CD14-positive monocyte (primary cell): ENCODE measurements around the gene PARP2. TPM values are rescaled to one million over a fixed set of nuclear protein-coding genes. Genes with fewer than 3 reads are reported as not detected.
A peak's percentile ranks its signal among the peaks of the same experiment; 100 is the strongest.

ENCODE experiments used
- DNase-seq, 3 donors: peaks; one replicate each; pipeline ENCODE4 v3.0.0-alpha.2; 2011 to 2022
- H2AFZ ChIP-seq: 2 replicates; pipeline ENCODE4 v1.6.0; 2012; ENCODE audit warnings: mild to moderate bottlenecking, low read depth, low read length, inconsistent platforms; ENCODE audit not compliant: insufficient read depth, poor library complexity, severe bottlenecking
- H3K27ac ChIP-seq, 2 donors: 1 replicate in 1 of 2; 2 replicates in 1 of 2; pipeline ENCODE4 v1.5.1; 2012 to 2013; ENCODE audit warnings: low read length in 2 of 2, control low read depth in 1 of 2, inconsistent platforms in 1 of 2, low read depth in 1 of 2, mild to moderate bottlenecking in 1 of 2
- H3K27me3 ChIP-seq, 2 donors: one replicate each; pipeline versions ENCODE4 v1.6.0 to v1.6.1; 2011 to 2013; ENCODE audit warnings: low read length in 2 of 2; ENCODE audit not compliant: control insufficient read depth in 2 of 2, insufficient read depth in 2 of 2
- H3K36me3 ChIP-seq, 2 donors: replicated peaks in 1 of 2; 1 replicate in 1 of 2; 2 replicates in 1 of 2; pipeline versions ENCODE4 v1.5.1 to v1.6.1; 2012 to 2013; ENCODE audit warnings: low read length in 2 of 2, control low read depth in 1 of 2, inconsistent platforms in 1 of 2, mild to moderate bottlenecking in 1 of 2; ENCODE audit not compliant: insufficient read depth in 2 of 2, control insufficient read depth in 1 of 2
- H3K4me1 ChIP-seq, 2 donors: 1 replicate in 1 of 2; 2 replicates in 1 of 2; pipeline versions ENCODE4 v1.5.1 to v1.6.1; 2012 to 2013; ENCODE audit warnings: low read length in 2 of 2, control low read depth in 1 of 2, inconsistent platforms in 1 of 2, mild to moderate bottlenecking in 1 of 2, moderate library complexity in 1 of 2; ENCODE audit not compliant: insufficient read depth in 2 of 2, control insufficient read depth in 1 of 2
- H3K4me2 ChIP-seq: replicated peaks from 2 replicates; pipeline ENCODE3; 2012; ENCODE audit warnings: low read length, moderate library complexity, mild to moderate bottlenecking; ENCODE audit not compliant: poor library complexity, severe bottlenecking; ENCODE audit errors: extremely low read depth
- H3K4me3 ChIP-seq, 3 experiments: fragments of 200-600 bp in 1 of 3; sonication (generic) in 1 of 3; replicated peaks in 1 of 3; 1 replicate in 2 of 3; 2 replicates in 1 of 3; pipeline ENCODE4 v1.5.1; 2011 to 2013; ENCODE audit warnings: low read length in 3 of 3, mild to moderate bottlenecking in 3 of 3, control low read depth in 2 of 3, low read depth in 2 of 3, inconsistent platforms in 1 of 3, moderate library complexity in 1 of 3
- H3K79me2 ChIP-seq: 2 replicates; pipeline ENCODE4 v1.6.0; 2012; ENCODE audit warnings: mild to moderate bottlenecking, control low read depth, inconsistent platforms, low read length, moderate library complexity; ENCODE audit not compliant: insufficient read depth
- H3K9ac ChIP-seq: 2 replicates; pipeline ENCODE4 v1.6.0; 2017; ENCODE audit warnings: low read length, mild to moderate bottlenecking; ENCODE audit not compliant: insufficient read depth, poor library complexity, severe bottlenecking
- H3K9me3 ChIP-seq, 2 donors: replicated peaks in 1 of 2; 1 replicate in 1 of 2; 2 replicates in 1 of 2; pipeline versions ENCODE4 v1.5.1 to v1.6.1; 2012 to 2013; ENCODE audit warnings: low read length in 2 of 2, control low read depth in 1 of 2; ENCODE audit not compliant: control insufficient read depth in 1 of 2, insufficient read depth in 1 of 2
- H4K20me1 ChIP-seq: 2 replicates; pipeline ENCODE4 v1.6.0; 2012; ENCODE audit warnings: mild to moderate bottlenecking, low read length, control low read depth, moderate library complexity; ENCODE audit not compliant: insufficient read depth
- H3K27ac Mint-ChIP-seq, 7 donors: one replicate each; pipeline ENCODE4 v1.8.0; 2020; ENCODE audit warnings: mild to moderate bottlenecking in 7 of 7, mixed read lengths in 7 of 7, moderate library complexity in 6 of 7, inconsistent platforms in 2 of 7
- H3K27me3 Mint-ChIP-seq, 3 donors: one replicate each; pipeline ENCODE4 v1.8.0; 2021 to 2022; ENCODE audit warnings: low read depth in 3 of 3, mild to moderate bottlenecking in 3 of 3, mixed read lengths in 3 of 3, moderate library complexity in 3 of 3, inconsistent platforms in 1 of 3
- H3K36me3 Mint-ChIP-seq, 2 donors: one replicate each; pipeline ENCODE4 v1.8.0; 2020; ENCODE audit warnings: mixed read lengths in 2 of 2, inconsistent platforms in 1 of 2, mild to moderate bottlenecking in 1 of 2
- H3K4me1 Mint-ChIP-seq: one replicate; pipeline ENCODE4 v1.8.0; 2020; ENCODE audit warnings: mild to moderate bottlenecking, mixed read lengths
- H3K4me3 Mint-ChIP-seq, 2 donors: one replicate each; pipeline ENCODE4 v1.8.0; 2020; ENCODE audit warnings: mild to moderate bottlenecking in 2 of 2, mixed read lengths in 2 of 2, moderate library complexity in 1 of 2
- H3K9me3 Mint-ChIP-seq, 7 donors: one replicate each; pipeline ENCODE4 v1.8.0; 2020 to 2022; ENCODE audit warnings: mixed read lengths in 7 of 7, mild to moderate bottlenecking in 6 of 7, moderate library complexity in 6 of 7, inconsistent platforms in 2 of 7
- WGBS: methylation state at CpG from one replicate; pipeline ENCODE4 v1.1.5; 2013; ENCODE audit warnings: missing lambda C conversion rate; ENCODE audit not compliant: insufficient coverage; 5-methylcytosine and 5-hydroxymethylcytosine counted together
- intact Hi-C, 2 donors: fragments of 100-400 bp; cut with micrococcal nuclease; formaldehyde crosslinking; loops; one replicate each; pipeline versions ENCODE4 v1.15.0 to v1.15.1; 2023
- polyA plus RNA-seq, 3 donors: library from polyadenylated mRNA; depleted of rRNA in 1 of 3; unstranded in 2 of 3; stranded (reverse) in 1 of 3; fragments of 300-500 nt in 2 of 3; fragments of >200 nt in 1 of 3; fragmentation: Illumina TruSeq in 2 of 3; gene quantifications; 1 replicate in 2 of 3; 2 replicates in 1 of 3; pipeline ENCODE4 v1.2.3, GENCODE V29; 2012 to 2021
- TF ChIP-seq, protein P1 (sequence below): fragments of 200-600 bp; IDR thresholded peaks from one replicate; pipeline ENCODE4 v1.8.0; 2022; ENCODE audit warnings: antibody characterized with exemption, mild to moderate bottlenecking

PARP2 gene
- polyA plus RNA-seq, 3 donors = 1.8 to 7.3 (median 3.9) TPM

DNA sequence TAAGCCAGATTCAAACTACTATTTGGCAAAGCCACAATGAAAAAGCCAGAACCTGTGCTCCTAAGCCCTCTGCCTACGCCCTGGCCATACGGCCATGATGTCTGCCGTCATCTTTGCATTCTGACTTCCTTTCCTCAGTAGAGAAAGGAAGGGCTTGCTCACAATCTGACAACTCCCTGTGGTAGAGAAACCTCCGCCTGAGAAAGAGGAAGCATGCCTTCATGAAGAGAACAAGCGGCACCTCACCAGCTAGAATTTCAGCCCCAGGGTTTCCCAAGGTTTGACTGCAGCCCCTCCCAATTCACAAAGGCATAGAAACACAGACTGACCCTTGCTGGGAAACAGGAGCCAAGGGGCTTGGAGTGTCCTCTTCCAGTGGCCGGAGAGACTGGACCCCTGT lies 44.1 kb downstream of the PARP2 start:
- H3K36me3 Mint-ChIP-seq = peaks cover 86 to 94% of the 10 kb centered on the region in 2 donors

DNA sequence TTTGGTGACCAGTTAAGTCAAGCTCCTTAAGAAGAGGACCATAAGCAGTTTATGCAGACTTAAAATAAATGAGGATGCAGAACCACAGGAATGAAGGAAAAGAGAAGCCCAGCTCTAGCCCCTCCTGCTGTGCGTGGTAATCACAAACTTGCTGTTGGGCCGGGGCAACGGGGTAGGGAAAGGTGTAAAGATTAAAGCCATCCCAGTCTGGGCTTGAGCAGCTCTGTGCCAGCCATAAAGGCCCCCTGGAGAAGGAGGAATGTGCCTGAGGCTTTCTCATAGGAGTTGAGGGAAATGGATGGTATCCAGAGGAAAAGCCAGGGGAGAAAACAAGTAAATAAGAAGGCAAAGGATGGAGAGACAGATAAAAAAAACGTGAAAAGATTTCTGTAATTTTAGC lies 44.7 kb downstream of the PARP2 start:
- DNase-seq = no peak

More for the DNA sequence above, 44.1 kb downstream of the PARP2 start:
- 0% methylated on average over 1 of the region's 6 CpGs for WGBS
- Mint-ChIP-seq H3K9me3 (no peaks in the 10 kb centered on the region), H3K27ac (peak overlapping the region; percentile 73 to 90 (median 87)), H3K4me1 (peaks cover 14% of the 10 kb centered on the region), H3K4me3 (peak overlapping the region in 1 of 2 donors; percentile 6), H3K27me3 (no peaks in the 10 kb centered on the region)
- H3K9ac ChIP-seq = no peak overlapping the region
- peaks cover 12 to 16% of the 10 kb centered on the region in 2 donors for H3K4me1 ChIP-seq
- no peaks in the 10 kb centered on the region for H3K27me3 ChIP-seq
- peaks cover 55% of the 10 kb centered on the region for H4K20me1 ChIP-seq
- H3K27ac ChIP-seq = peak overlapping the region; percentile 33 to 80
- H3K36me3 ChIP-seq = peaks cover 91 to 93% of the 10 kb centered on the region in 2 donors
- no peaks in the 10 kb centered on the region for H3K79me2 ChIP-seq
- intact Hi-C loops = no loop called here
- H2AFZ ChIP-seq = no peak overlapping the region
- TF ChIP-seq, protein P1, sequence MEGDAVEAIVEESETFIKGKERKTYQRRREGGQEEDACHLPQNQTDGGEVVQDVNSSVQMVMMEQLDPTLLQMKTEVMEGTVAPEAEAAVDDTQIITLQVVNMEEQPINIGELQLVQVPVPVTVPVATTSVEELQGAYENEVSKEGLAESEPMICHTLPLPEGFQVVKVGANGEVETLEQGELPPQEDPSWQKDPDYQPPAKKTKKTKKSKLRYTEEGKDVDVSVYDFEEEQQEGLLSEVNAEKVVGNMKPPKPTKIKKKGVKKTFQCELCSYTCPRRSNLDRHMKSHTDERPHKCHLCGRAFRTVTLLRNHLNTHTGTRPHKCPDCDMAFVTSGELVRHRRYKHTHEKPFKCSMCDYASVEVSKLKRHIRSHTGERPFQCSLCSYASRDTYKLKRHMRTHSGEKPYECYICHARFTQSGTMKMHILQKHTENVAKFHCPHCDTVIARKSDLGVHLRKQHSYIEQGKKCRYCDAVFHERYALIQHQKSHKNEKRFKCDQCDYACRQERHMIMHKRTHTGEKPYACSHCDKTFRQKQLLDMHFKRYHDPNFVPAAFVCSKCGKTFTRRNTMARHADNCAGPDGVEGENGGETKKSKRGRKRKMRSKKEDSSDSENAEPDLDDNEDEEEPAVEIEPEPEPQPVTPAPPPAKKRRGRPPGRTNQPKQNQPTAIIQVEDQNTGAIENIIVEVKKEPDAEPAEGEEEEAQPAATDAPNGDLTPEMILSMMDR = no peak
- H3K9me3 ChIP-seq = no peaks in the 10 kb centered on the region
- DNase-seq = peak; percentile 56 to 68 (median 68)
- no peak overlapping the region for H3K4me2 ChIP-seq
- H3K4me3 ChIP-seq = no peak overlapping the region

More for the DNA sequence above, 44.7 kb downstream of the PARP2 start:
- H3K4me3 Mint-ChIP-seq = peak overlapping the region in 1 of 2 donors; percentile 26
- no peaks in the 10 kb centered on the region for H3K27me3 ChIP-seq
- peak overlapping the region; percentile 73 to 90 (median 87) for H3K27ac Mint-ChIP-seq
- H3K4me1 Mint-ChIP-seq = peaks cover 14% of the 10 kb centered on the region
- peaks cover 84 to 94% of the 10 kb centered on the region in 2 donors for H3K36me3 Mint-ChIP-seq
- no peaks in the 10 kb centered on the region for H3K9me3 Mint-ChIP-seq
- H3K27ac ChIP-seq = peak overlapping the region; percentile 33 to 80
- no peaks in the 10 kb centered on the region for H3K79me2 ChIP-seq
- intact Hi-C loops = no loop called here
- peaks cover 90 to 92% of the 10 kb centered on the region in 2 donors for H3K36me3 ChIP-seq
- H4K20me1 ChIP-seq = peaks cover 49% of the 10 kb centered on the region
- no peak overlapping the region for H3K4me2 ChIP-seq
- TF ChIP-seq, protein P1 = no peak
- peaks cover 12 to 16% of the 10 kb centered on the region in 2 donors for H3K4me1 ChIP-seq
- WGBS = 84% methylated on average over 3 of the region's 4 CpGs
- H3K9ac ChIP-seq = no peak overlapping the region
- no peaks in the 10 kb centered on the region for H3K27me3 Mint-ChIP-seq
- H3K9me3 ChIP-seq = no peaks in the 10 kb centered on the region
- no peak overlapping the region for H3K4me3 ChIP-seq
- H2AFZ ChIP-seq = no peak overlapping the region
